GM21528 (cell line): ENCODE measurements around the gene PCDHGC3.

ENCODE experiments used
- ATAC-seq: cut with Tn5 transposase; IDR thresholded peaks from one replicate; pipeline ENCODE4 v1.9.1; 2021; ENCODE audit warnings: mild to moderate bottlenecking, moderate library complexity; ENCODE audit not compliant: unreplicated experiment, low FRiP score

PCDHGC3 gene

DNA sequence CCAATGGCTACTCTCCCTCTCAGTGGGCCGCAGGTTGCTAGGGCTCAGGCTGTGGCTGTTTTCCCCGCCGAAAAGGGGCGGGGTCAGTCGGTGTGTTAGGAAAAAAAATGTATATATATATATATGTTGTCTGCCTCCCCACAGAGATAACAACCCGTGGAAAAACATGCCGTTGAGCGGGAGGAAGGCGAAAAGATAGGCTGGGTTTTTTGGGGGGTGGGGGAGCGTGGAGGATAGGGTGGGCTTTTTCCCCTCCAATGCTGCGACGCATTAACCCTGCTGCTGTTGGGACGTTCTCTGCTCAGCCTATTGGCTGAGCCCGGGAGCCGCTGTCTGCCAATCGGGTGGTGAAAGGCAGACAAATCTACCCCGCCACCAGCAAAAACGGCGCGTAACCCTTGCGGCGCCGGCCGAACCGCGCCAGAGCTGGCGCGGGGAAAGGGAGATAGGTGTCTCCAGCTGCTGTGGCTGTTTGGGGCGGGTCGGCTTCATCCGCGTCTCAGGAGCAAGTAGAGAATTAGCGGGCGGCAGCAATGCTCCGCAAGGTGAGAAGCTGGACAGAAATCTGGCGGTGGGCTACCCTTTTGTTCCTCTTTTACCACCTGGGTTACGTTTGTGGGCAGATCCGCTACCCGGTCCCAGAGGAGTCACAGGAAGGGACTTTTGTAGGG is 9.0 kb downstream of the PCDHGC3 start, which contains the start of gene PCDHGC4:
PCDHGC4 (plus strand) TSS at position 390 of the 671 bp plus-strand sequence; CDS start at position 534, 144 bp downstream.
- no peak for ATAC-seq

DNA sequence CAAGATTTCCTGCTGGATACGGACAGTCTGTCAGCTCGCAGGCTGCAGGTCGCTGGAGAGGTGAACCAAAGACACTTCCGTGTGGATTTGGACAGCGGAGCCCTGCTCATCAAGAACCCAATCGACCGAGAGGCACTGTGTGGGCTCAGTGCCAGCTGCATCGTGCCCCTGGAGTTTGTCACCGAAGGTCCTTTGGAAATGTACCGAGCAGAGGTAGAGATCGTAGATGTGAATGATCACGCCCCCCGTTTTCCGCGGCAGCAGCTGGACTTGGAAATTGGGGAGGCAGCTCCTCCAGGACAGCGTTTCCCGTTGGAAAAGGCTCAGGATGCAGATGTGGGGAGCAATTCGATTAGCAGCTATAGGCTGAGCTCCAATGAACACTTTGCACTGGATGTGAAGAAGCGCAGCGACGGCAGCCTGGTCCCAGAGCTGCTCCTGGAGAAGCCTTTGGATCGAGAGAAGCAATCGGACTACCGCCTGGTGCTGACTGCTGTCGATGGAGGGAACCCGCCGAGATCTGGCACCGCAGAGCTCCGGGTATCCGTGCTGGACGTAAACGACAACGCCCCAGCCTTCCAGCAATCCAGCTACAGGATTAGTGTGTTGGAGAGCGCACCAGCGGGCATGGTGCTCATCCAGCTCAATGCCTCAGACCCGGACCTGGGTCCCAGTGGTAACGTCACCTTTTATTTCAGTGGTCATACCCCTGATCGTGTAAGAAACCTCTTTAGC is 9.7 kb downstream of the PCDHGC3 start:
- no peak for ATAC-seq

DNA sequence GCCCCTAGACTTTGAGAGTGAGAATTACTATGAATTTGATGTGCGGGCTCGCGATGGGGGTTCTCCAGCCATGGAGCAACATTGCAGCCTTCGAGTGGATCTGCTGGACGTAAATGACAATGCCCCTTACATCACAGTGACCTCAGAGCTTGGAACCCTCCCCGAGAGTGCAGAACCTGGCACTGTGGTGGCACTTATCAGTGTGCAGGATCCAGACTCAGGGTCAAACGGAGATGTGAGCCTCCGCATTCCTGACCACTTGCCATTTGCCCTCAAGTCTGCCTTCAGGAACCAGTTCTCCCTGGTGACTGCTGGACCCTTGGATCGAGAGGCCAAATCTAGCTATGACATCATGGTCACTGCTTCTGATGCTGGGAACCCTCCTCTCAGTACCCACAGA is 10.3 kb downstream of the PCDHGC3 start:
- ATAC-seq = no peak

DNA sequence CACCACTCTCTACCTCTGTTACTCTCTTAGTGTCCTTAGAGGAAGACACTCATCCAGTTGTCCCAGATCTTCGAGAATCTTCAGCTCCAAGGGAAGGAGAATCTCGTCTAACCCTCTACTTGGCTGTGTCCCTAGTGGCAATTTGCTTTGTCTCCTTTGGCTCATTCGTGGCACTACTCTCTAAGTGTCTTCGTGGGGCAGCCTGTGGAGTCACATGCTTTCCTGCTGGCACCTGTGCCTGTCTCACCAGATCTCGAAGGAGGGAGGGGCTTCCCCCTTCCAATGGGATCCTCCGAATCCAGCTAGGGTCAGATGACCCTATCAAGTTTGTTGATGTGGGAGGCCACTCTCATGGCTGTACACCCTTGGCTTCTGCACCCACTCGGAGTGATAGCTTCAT is 11.4 kb downstream of the PCDHGC3 start:
- no peak for ATAC-seq

DNA sequence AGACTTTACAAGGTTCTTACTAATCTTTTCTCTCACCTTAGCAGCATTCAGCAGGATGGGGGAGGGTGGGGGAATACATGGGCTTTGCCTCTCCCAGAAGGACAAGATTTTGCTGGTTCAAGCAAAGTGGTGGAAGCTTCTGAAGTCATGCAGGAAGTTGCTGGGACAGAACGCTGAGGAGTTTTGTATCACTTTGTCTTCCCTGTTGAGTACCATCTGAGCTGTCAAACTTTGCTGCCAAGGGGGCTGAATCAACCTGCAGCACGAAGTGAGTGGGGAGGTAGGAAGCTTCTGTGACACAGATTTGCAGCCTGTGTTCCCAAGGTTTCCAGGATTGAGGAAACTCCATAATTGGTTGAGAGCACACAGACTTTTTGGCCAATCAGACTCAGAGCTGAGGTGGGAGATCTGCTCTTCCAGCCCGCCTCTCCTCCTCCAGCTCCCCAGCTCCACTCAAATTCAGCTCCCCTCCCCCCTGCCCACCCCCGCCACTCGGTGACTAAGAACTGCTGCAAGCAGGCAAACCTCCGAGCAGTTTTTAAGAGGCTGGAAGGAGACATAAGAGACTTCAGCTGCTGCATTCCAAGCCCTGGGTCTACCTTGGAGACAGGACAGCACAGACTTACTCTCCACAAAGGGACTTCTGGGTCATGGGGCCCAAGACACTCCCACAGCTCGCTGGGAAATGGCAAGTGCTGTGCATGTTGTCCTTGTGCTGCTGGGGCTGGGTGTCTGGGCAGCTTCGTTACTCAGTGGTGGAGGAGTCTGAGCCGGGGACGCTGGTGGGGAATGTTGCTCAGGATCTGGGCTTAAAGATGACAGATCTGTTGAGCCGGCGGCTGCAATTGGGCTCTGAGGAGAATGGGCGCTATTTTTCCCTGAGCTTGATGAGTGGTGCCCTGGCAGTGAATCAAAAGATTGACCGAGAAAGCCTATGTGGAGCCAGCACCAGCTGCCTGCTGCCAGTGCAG is 13.1 kb downstream of the PCDHGC3 start, which contains the start of gene PCDHGC5:
PCDHGC5 (plus strand) TSS at position 491 of the 971 bp plus-strand sequence; CDS start at position 651, 160 bp downstream.
- ATAC-seq = no peak

DNA sequence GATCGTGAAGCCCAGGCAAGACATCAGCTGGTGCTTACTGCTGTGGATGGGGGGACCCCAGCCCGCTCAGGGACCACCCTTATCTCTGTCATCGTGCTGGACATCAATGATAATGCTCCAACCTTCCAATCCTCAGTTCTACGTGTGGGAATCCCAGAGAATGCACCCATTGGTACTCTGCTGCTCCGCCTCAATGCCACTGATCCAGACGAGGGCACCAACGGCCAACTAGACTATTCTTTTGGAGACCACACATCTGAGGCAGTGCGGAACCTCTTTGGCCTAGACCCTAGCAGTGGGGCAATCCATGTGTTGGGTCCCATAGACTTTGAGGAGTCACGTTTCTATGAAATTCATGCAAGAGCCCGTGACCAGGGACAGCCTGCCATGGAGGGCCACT is 14.1 kb downstream of the PCDHGC3 start:
- ATAC-seq = no peak

DNA sequence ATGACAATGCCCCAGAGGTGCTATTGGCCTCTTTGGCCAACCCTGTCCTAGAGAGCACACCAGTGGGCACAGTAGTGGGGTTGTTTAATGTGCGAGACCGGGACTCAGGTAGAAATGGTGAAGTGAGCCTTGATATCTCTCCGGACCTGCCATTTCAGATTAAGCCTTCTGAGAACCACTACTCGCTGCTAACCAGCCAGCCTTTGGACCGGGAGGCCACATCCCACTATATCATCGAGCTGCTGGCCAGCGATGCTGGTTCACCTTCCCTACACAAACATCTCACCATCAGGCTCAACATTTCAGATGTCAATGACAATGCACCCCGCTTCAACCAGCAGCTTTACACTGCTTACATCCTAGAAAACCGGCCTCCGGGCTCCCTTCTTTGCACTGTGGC is 14.5 kb downstream of the PCDHGC3 start:
- no peak for ATAC-seq

DNA sequence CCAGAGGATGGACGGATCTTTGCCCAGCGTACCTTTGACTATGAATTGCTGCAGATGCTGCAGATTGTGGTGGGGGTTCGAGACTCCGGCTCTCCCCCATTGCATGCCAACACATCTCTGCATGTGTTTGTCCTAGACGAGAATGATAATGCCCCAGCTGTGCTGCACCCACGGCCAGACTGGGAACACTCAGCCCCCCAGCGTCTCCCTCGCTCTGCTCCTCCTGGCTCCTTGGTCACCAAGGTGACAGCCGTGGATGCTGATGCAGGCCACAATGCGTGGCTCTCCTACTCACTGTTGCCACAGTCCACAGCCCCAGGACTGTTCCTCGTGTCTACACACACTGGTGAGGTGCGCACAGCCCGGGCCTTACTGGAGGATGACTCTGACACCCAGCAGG is 15.0 kb downstream of the PCDHGC3 start:
- no peak for ATAC-seq

DNA sequence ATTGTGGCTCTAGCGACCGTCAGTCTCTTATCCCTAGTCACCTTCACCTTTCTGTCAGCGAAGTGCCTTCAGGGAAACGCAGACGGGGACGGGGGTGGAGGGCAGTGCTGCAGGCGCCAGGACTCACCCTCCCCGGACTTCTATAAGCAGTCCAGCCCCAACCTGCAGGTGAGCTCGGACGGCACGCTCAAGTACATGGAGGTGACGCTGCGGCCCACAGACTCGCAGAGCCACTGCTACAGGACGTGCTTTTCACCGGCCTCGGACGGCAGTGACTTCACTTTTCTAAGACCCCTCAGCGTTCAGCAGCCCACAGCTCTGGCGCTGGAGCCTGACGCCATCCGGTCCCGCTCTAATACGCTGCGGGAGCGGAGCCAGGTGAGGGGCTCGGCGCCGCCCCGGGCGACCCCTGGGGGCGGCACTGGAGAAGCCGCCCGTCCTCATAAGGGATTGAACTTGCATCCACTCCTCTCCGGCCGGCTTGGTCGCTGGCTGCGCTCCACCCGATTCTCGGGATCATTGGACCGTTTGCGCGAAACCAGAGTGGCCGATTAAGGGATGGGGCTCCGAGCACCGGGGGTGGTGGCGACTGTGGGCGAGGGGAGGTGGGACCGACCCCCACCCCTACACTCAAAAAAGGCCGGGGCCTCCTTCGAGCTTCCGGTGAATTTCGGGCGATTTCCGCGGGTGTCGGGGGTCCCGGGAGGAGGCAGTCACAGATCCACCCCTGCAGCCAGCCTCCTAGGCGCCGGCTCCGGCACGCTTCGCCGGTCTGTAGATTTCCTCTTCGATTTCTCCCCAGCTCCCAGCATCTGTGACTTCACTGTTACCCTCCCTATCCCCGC is 15.8 kb downstream of the PCDHGC3 start:
- ATAC-seq = no peak

DNA sequence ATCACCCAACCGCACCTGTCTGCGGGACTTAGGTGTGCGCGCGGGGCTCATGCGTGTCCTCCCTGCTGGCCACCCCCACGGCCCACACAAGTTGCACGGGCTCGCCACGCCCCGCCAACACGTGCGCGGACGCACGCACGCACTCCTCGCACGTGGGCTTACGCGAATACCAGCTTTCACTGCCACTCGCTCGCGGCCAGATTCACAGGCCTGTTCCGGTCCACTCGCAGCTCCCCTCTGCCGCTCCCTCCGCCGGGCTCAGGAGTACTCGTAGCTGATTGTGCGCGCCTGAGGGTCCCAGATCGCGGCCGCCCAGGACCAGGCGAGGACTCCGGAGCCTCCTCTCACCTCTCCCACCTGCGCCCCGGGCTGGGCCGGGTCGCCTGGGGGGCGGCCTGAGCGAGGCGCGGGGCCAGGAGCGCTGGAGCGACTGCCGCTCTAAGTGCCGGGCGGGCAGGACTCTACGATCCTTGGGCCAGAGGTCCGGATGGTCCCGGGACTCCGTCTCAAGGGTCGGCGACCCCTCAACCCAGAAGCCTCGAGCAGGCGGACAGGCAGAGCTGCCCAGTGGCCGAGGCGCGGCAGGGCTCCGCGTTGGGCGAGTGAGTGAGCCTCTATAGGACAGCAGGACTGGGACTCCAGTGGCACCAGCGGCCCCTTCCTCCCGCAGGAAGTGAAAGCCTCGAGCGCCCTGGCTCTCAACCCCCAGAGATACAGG is 16.6 kb downstream of the PCDHGC3 start:
- ATAC-seq = no peak

DNA sequence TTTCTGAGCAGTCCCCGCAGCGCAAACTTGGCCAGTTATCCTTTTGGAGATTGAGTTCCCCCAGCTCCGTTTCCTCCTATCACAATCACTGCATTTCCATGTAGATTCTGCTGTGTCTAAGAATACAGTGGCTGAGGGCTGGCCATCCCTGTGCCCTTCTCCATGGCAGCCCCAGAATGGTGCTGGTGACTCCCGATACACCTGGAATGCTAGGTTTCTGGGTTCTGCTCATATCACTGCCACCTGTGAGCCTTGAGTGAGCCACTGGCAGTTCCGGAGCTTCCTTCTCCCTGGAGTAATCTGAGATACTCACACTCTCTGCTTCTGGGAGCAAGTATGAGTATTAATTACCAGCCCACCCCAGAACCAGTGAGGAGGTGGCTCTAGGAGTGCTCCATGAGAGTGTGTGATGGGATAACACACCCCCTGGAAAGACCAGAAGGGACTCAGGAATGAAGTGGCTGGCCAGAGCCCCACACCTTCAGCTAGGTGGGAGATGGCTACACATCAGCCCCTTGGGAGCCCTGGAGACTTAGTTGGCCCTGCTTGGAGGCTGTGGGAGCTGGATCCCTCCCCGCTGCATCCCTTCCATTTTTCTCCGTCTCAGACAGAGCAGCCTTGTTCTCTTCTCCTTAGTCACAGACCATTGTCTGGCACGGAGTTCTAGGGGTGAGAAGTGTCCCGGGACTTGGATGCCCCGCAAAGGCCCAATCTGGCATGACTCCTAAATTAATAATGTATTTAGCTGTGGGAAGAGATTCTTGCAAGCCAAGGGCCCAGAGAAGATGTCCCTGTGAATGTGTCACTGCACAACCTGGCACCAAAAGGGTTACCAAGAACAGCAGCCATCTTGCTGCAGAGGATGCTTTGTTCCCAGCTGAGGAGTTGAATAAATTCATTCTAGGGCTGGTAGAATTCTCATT is 18.0 kb downstream of the PCDHGC3 start:
- no peak for ATAC-seq

DNA sequence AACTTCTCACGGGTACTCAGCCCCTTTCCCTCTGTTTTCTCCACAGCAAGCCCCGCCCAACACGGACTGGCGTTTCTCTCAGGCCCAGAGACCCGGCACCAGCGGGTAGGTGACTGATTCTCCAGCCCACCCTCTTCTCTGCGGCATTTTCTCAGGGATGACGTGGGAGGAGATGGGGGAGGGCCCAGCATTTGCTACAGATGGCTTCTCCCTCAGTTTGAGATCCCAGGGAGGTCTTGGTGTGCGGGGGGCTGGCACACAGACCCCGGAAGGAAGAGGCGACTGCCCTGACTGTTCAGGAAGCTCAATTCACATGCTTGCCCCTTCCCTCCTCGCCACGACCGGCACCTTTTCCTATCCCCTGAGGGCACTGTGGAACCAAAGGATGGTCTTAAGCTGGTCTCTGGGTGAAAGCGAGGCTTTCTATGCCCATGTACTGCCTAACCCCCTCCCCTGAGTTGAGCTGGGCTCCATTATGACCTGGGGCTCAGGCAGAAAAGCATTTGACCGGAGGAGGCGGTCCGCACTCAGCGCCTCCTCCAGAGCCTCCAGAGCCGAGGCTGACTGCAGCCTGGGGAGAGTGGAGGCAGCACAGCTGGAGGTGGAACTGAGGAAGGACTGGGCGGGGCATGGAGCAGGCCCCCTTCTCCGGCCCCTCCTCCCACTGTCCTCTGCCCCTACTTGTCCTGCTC is 19.1 kb downstream of the PCDHGC3 start:
- no peak for ATAC-seq

DNA sequence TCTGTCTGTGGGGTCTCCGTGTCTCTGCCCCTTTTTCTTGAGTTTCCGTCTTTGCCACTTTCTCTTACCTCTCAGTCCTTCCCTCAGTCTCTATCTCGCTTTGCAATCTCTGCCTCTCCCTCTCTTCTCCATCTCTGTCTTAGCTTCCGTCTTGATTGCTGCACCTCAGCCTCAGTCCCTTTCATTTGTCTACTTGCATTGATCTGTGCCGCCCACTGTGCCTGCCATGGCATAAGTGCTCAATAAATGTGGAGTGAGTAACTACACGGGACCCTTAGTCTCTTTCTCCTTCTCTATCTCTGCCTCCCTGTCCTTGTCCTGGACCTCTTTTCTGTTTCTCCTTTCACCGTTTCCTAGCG is 19.7 kb downstream of the PCDHGC3 start:
- ATAC-seq = no peak

DNA sequence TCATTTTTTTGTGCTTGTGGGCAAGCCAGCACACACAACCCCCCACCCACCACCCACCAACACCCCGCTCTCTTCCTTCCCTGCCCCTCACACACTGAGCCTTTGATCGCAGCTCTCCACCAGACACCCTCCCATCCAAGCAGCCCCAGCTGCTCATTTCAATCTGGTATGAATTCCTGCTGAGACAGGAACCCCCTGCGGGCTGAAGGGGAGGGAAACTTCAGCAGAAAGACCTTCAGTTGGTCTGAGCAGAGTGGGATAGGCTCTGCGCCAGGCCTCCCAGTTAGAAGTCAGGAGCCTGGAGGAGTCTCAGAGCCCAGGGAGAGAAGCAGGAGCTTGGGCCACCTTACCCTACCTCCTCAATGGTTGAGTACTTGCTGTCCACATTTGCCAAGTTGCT is 20.3 kb downstream of the PCDHGC3 start:
- ATAC-seq = no peak

DNA sequence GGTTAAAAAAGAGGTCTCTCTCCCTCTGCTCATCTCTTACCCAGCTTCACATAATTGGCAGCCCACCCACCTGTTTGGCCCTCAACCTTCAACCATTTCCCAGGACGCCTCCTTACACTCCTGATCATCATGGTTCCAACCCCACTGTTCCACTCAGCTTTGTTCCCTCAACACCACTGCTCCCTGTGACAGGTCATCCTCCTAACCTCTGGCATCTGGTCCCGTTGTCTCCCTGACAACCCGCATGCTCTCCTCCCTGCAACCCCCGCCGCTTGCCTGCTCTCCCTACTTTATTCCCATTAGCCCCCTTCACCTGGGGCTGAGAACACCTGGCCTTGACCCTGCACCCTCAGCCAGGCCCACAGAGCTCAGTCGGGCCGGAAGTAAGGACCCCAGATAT is 26.0 kb downstream of the PCDHGC3 start:
- ATAC-seq = no peak

DNA sequence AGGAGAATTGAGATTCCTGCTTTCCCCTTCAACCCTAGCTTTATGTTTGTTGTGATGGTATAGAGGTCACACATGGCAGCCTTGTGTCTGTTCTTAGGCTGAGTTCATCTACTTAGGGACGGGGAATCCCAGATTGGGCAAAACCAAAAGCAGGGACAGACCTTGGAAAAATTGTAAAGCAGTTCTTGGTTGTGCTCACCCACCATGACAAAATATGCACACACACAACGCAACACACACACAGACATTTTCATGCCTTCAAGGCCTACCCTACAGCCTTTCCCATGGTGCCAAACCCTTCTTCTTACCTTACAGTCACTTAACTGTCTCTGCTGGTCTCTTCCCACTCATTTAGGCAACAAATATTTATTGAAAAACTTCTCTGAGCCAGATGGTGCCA is 27.9 kb downstream of the PCDHGC3 start:
- ATAC-seq = no peak

DNA sequence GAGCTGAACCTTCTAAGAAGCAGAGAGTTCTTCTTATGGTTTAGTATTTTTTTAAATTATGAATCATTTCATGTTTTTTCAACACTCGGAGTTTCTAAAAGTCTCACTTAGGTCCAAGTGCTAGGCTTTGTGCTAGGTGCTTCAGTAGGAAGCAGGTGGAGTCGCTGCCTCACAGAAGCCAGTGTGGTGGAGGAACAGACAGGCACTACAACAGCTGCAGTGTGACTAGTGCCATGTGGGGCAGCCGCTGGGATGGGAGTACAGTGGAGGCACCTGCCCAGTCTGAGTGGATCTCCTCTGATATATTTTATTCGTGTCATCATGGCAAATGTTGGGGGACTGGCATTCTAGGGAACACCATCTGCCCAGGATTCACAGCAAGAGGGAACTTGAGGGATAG is 28.4 kb downstream of the PCDHGC3 start:
- no peak for ATAC-seq
